Activated CD4-positive, alpha-beta T cell treated with anti-CD3 and anti-CD28 coated beads for 4 hours (primary cell): Measurements from ENCODE around the gene HIVEP1.

Source experiments
- DNase-seq, 2 donors: peaks; one replicate each; pipeline ENCODE4 v3.0.0-alpha.2; 2020

HIVEP1 gene

GRCh38 chr6:12203001-12203400 lies 190.9 kb downstream of the HIVEP1 start:
- no peak for DNase-seq

DNA sequence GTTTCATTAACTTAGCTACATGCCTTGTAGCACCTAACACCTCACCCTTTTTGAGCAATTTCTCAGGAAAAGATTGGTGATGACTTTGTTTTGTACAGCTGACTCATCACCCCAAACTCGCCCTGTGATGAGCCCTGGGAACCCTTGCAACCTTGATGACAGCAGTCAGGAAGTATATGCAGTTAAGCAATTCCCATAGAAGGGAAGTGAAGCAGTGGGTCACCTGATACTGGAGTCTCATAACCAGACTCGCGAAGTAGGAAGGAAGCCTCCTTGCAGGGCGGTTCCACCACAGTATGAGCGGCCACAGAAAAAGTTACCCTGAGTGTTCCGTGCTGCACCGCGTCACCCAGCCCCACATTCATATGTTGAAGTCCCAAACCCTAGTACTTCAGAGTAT lies 196.1 kb downstream of the HIVEP1 start:
- no peak for DNase-seq

DNA sequence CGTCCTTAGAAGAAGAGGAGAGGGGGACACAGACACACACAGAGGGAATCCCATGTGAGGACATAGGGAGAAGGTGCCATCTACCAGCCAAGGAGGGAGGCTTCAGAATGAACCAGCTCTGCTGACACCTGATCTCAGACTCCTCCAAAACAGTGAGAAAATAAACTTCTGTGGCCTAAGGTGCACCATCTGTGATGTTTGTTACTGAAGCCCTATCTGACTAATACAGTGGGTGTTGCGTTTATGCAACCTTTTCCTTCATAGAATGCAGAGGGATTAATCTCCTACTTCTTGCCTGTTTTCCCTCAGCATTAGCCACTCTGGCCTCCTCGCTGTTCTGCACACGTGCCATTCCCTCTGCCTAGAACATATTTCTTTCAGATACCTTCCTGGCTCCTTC lies 196.6 kb downstream of the HIVEP1 start:
- DNase-seq, result no peak
